Measurements from ENCODE around the gene SYT2. TPM values are rescaled to one million over a fixed set of nuclear protein-coding genes. Genes with fewer than 3 reads are reported as not detected.
A peak's percentile ranks its signal among the peaks of the same experiment; 100 is the strongest.
"Not testable (repeated sequence)": the region's sequence is repeated elsewhere in the genome, so short reads cannot be mapped to it uniquely, and the experiment has no call there.

Gene SYT2
- total RNA-seq, 2 donors from 2014 or later: not detected

DNA sequence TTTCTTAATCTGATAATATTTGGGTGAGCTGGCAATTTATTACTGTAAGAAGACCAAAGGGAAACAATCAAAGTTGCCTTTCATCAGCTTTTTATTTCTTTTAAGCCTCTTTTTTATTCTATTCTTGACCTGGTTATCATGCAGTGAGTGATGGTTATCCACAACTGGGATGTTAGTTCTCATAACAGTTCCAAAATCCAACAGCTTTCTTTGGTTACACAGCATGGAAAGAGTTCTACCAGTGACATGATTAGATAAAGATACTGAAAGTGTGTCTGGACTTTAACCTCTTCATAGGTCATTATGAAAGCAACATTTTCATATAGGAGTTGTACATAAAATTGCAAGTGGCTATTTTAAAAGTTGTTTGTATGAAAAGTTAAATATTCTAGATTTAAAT lies 163.0 kb downstream of the SYT2 start:
- no peak for DNase-seq
- intact Hi-C loops (cut with DNase I): no loop called here
- ATAC-seq: no peak

DNA sequence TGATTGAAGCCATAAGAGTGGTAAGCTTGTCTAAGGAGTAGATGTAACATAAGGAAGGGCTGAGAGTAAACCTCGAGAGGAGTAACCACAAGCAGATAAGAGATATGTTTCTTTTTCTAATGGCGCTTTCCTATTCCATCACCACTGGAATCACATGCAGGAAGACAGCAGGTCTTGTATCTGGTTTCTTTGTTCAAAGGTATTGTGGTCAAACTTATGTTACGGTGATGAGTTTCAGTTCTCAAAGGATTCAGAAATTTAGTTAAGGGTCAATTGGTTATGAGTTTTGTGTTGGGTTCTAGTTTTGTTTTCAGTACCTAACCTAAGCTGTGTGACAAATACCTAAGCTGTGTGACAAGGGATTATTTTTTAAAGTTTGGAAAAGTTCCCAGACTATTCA lies 163.5 kb downstream of the SYT2 start:
- DNase-seq; intact Hi-C loops (cut with DNase I); ATAC-seq: not testable (repeated sequence)

DNA sequence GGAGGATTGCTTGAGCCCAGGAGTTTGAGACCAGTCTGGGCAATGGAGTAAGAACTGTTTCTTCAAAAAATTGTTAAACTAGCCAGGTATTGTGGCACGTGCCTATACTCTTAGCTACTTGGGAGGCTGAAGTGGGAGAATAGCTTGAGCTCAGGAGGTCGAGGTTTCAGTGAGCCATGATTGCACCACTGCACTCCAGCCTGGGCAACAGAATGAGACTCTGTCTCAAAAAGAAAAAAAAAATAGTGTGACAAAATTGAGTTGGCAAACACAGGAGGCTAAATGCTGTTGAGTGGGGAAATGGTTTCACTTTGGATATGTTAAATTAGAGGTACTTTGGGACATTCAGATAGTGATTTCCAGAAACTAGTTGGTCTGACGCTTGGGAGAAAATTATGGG lies 163.9 kb downstream of the SYT2 start:
- DNase-seq; intact Hi-C loops (cut with DNase I): not testable (repeated sequence)
- ATAC-seq: peak; percentile 21 to 71

DNA sequence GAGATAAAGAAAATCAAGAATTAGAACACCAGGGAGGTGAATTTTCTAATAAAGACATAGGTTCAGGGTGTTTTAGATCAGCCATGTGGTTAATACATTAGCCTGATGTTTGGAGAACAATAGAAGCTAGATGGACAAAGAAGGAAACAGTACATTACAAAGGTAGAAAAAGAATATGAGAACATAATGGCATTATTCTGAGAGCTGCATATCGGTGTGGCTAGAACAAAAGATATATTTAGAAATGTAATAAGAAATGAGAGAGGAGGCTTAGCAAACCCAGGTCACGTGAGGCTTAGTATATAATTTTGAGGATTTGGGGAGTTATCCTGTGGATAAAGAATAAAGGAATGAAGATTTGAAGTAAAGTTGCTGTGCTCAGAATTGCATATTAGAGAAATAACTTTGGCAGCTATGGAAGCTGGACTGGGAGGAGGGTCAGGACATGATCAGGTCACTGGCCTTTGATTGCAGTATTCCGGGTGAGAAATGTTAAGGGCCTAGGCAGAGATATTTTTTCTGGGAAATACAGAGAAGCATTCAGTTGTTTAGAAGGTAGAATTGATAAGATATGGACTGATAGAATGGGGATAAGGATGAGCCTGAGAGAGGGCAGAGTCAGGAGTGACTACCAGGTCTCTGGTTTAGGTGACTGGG lies 164.5 kb downstream of the SYT2 start:
- intact Hi-C loops (cut with DNase I); DNase-seq: not testable (repeated sequence)
- peak in 1 of 2 donors; percentile 34 for ATAC-seq

DNA sequence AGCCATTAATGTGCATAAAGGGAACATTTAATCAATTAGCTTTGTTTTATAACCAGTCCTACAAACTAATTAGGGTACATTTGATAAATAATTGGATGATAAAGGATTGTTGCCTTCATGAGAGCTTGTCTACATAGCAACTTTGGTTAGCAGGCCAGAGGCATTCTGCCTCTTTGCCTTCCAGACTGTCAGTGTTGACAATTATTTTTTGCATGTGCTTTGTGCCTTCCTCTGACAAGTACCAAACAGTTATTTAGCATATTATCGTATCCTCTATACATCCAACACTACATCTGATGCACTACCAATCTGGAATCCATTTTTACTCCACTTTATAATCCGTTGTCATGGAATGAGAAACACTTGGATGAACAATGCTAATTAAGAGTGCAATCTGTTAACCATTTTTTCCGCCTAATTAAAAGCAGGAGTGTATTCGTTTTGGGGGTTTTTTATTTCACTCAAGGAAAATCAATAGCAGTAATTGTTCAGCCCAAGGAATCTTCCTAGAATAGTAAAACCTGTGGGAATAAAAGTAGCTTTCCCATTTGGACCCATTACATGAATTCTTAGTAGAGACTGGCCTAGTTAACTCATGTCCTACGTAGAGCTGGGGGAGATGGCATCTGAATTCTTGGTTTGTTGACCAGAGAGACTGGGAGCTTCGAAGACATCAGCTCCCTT lies 165.3 kb downstream of the SYT2 start:
- DNase-seq; ATAC-seq; intact Hi-C loops (cut with DNase I): not testable (repeated sequence)

DNA sequence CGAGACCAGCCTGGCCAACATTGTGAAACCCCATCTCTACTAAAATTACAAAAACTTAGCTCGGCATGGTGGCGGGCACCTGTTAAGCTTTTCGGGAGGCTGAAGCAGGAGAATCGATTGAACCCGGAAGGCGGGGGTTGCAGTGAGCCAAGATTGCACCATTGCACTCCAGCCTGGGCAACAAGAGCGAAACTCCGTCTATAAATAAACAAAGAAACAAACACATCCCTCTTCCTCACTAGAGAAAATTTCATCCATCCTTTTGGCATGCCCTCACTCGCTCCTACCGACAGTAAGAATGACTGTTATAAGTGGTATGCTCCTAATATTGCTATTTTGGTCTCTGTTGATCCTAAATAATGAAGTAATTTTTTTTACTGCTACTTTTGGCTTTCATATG lies 166.7 kb downstream of the SYT2 start:
- DNase-seq; intact Hi-C loops (cut with DNase I): not testable (repeated sequence)
- peak; percentile 23 to 41 for ATAC-seq

DNA sequence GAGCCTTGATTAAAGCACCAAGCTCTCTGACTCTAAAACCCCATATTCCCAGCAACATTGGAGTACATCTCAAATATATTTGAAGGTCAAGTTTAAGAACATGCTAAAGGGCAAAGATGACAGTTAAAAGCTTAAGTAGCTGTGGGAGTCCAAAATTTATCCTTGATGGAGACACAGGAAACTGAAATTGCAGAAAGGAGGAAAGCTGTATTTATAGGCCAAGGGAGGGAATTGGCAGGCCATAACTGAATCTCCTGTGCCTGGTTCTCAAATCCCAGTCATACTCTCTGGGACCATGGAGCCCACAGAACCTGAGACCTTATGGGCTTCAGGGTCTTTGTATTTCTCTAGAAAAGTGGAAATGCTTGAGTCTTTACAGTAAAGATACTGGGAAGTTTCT lies 167.8 kb downstream of the SYT2 start:
- intact Hi-C loops (cut with DNase I); ATAC-seq: not testable (repeated sequence)

DNA sequence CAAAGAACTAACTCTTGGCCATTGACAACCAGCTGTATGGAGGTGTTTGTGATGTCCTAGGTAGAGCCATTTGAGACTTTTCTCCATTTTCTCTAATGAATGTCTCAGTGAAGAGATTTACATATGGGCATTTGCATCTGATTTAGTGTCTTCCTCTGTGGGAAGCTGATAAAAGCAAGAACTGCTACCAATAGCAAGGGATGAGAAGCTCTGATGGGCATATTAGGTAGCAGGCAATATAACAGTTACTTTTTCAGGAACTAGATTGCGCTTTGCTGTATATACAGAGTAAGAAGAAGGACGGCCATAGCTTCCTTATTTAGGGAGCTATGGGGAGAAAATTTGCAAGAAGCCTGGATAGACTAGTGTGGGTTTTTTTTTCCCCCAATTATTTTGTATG lies 169.4 kb downstream of the SYT2 start:
- intact Hi-C loops (cut with DNase I); ATAC-seq; DNase-seq: not testable (repeated sequence)

More for the DNA sequence above, 167.8 kb downstream of the SYT2 start:
- not testable (repeated sequence) for DNase-seq

Other genes starting within 250 kb of the SYT2 start
- gene KDM5B, start 98.0 kb upstream of the SYT2 start, total RNA-seq: 10 to 100 TPM; 16.6 to 18.0 TPM
- 1 to 10 TPM; 1.2 to 1.7 TPM for gene PCAT6, start 100.5 kb upstream of the SYT2 start, total RNA-seq
- gene RABIF, start 178.7 kb upstream of the SYT2 start, total RNA-seq: 1 to 10 TPM; 5.7 to 6.2 TPM
- 10 to 100 TPM; 18.0 to 20.1 TPM for gene KLHL12, start 216.8 kb upstream of the SYT2 start, total RNA-seq
- gene ADIPOR1, start 247.9 kb upstream of the SYT2 start, total RNA-seq: 10 to 100 TPM; 82.3 to 98.4 TPM